ENCODE results near the gene ATG7.

The ATG7 gene

DNA sequence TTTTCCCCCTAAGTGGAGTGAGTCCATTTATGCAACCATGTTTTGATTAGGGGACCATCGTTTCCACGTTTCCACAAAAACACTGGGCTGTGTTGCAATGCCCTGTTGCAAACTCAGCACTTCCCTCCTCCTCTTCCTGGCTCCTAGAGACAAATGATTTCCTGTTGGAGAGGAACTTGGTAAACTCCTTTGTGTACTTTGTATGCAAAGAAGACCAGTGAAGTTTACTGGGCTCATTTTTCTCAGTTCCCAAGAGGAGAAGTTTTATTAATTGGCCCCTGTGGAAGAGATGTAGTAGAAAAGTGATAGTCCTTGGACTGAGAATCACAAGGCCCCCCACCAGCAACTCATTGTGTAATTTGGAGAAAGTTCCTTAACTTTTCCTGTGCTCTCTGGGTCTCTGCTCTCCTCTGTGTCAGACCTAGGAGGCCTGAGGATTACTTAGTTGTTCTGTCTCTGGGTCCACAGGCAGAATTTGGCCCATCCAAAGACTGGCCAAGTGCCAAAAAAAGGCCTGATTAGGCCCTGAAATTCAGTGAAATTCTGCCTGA, 95.0 kb downstream of the ATG7 start:
- no peak for DNase-seq

GRCh38 chr3:11370191-11370590, 98.0 kb downstream of the ATG7 start:
- DNase-seq: no peak

DNA sequence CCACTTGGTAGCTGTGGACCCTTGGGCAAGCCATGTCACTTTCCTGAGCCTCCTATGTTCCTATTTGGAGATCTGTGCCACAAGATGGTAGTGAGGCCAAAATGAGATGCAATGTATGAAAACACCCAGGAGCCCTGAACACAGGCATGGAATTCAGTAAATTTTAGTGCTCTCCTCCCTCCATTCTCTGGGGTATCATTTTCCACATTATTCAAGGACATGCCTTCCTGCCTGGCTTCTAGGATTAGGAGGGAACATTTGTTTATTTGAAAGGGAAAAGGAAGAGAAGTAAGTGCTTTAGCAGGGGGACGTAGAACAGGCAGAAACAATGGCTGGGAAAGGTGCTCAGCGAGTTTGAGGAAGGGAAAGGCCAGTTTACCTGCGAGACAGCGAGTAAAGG, 98.8 kb downstream of the ATG7 start:
- no peak for DNase-seq

GRCh38 chr3:11371747-11372146, 99.5 kb downstream of the ATG7 start:
- DNase-seq: no peak

DNA sequence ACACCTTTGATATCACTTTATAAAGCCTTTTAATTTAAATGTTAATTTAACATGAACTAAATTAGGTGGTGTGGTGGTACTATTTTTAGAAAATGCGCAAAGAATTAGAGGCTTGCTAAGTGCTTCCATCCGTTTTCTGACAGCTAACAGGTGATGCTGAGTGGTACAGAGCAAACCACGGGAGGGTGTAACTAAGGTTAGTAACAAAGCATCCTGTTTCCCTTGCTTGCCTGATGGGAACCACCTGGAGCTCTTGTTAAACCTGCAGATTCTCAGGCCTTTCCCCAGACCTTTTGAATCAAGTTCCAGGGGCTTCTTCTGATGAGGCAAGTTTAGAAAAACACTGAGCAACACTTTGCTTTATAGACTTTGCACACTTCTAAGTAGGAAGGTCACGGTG, 101.0 kb downstream of the ATG7 start:
- no peak for DNase-seq

DNA sequence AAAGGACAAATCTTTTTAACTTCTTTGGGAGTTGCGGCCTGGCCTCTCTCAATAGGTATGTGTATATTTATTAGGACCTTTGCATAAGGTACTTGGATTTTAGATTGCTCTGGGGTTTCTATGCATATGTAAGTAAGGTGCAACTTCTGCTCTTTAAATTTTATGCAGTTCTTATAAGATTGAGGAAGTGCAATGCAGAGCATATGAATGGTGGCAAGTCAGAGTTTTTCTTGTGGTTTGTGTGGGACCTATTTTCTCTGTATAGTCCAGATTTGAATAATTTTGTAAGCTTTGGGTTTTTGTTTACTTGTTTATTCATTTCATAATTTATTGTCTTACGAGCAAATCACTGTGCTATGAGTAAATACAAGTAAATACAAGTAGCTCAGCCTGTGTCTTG, 101.5 kb downstream of the ATG7 start:
- no peak for DNase-seq

- DNase-seq: no peak
These were observed 103.3 kb downstream of the ATG7 start for GRCh38 chr3:11375333-11376088.

GRCh38 chr3:11377719-11378118, 105.5 kb downstream of the ATG7 start:
- DNase-seq: no peak

GRCh38 chr3:11379238-11379823, 107.1 kb downstream of the ATG7 start:
- DNase-seq: peak in 1 of 2 experiments; percentile 11

- DNase-seq: no peak
These were observed 107.9 kb downstream of the ATG7 start for GRCh38 chr3:11379824-11380701.

GRCh38 chr3:11381141-11381540, 108.9 kb downstream of the ATG7 start:
- peak in 1 of 2 experiments; percentile 27 for DNase-seq

DNA sequence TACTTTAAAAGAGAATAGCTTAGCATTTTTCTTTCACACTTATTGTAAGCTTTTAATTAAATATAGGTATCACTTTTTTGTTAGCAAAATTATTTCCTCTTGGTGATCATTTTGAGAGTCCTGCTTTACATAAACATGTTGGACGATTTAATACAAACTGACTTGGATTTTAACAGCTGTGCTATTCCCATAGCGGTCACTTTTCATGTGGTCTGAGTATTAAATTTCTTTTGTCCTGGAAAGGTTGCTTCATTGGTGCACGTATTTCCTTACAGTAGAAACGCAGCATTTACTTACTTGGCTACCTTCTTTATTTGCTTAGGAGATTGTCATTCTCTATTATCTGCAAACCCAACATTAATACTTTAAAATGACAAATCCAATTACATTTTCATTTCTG, 109.4 kb downstream of the ATG7 start:
- DNase-seq: peak; percentile 27 to 34

- no peak for DNase-seq
These were observed 110.0 kb downstream of the ATG7 start for GRCh38 chr3:11382146-11382745.

DNA sequence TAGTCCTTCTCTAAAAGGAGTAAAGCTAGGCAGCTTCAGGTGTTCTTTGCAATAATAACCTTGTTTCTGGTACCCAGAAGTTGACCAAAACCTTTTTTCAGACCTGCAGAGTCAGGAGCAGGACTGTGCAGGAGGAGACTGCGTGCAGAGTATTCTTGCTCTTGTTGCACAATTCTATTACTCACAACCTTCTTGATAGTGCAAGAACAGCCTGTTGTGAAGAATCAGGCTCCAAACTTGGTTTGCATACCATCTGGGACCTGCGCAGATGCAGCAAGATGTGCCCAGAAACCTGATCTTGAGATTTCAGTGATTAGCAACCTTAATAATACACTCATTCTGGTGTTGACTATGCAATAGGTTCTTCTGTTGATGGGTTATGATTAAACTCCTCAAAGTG, 111.9 kb downstream of the ATG7 start:
- DNase-seq: no peak

GRCh38 chr3:11385326-11385725, 113.1 kb downstream of the ATG7 start:
- DNase-seq: no peak

- no peak for DNase-seq
These were observed 113.7 kb downstream of the ATG7 start for GRCh38 chr3:11385891-11386290.

DNA sequence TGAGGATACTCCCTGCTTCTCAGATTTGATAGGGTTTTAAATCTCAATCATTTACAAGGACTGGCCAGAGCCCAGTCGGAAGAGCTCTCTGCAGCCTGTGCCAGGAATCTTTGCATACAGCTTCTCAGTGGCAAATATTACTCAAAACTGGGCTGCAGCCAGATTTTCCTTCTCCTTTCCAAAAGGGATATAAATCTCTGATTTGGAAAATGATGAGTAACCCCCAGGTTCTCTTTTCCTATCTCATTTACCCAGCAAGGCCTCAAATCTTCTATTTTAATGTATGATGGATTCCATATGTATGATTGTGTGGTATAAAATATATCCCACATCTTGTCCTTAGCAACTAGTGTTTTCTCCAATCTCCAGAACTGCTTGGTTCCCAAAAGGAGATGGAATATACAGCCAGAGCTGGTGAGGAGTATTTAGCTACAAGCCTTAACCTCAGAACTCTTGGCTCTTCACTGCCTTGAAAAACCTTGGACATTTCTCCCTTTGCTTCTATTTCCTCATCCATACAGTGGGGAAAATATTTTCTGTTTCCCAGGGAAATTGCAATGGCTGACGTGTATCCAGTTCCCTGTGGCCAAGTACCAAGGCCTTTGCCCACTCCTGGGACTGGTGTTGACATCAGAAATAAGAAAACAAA, 114.4 kb downstream of the ATG7 start:
- DNase-seq: no peak

GRCh38 chr3:11389386-11390268, 117.4 kb downstream of the ATG7 start:
- no peak for DNase-seq

DNA sequence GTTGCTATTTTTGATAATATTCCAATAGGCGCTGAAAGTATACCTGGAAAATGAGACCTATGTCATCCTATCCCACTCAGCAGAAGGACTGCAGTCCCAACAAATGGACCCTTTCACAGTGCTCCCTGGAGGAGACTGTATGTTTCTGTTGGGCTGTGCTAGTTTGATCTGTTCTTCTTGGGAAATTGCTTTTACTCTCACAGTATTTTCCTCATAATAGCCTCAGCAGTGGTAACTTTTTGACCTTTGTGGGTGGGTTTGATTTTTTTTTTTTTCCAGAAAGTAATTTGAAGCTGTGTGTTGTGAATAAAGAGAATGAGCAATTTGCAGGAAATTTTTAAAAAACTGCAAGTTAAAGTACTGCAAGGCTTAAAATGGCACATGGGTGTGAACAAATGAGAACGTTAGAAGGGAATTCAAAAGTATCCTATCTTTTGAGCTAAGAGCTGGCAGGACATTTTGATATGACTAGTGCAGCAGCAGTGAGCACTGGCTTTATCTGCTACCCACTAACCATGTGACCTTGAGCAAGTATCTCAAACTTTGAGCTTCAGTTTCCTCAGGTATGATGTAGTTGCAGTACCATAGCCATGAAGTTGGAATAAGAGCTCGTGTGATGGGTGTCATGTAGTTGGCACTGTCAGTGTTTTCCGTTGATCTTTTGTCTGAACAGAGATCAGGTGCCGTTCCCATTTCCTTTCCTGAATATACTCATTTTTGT, 118.4 kb downstream of the ATG7 start:
- no peak for DNase-seq

DNA sequence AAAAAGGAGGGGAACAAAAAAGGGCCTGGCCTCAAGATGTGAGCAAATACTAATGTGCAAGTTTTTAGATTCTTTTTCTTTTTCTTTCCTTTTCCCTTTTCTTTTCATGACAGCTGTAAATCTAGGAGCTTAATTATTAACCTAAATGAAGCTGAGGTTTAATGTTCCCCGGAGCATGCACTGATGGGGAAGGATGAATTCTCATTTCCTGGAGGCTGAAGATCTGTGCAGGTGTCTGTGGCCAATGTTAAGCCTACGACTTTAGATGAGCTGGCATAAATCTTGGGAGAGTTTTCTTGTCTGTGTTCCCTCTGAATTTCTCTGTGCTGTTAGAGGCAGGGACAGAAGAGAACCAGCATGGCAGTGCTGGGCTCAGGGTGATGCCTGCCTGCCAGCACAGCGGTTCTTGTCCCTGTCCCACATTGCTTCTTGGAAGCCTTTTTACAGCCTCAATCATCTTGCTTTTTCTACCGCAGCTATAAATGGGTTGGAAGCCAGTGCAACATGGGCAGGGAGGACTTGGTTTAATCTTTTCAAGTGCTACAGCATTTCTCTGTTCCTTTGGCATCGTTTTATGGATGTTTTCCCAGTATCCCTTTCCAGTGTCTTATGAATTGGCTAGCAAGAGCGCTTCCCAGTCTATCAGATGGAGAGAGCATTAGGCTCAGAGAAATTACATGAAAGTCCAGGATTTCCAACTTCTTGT, 119.1 kb downstream of the ATG7 start:
- DNase-seq: no peak

All from NCI-H1930 (cell line).